GM23338 (cell line): ENCODE measurements around the gene STK24. TPM values are rescaled to one million over a fixed set of nuclear protein-coding genes. Genes with fewer than 3 reads are reported as not detected.

ENCODE experiments used
- ATAC-seq: fragments of 200-7000 bp; cut with Tn5 transposase; 3 replicates; pipeline ENCODE4 v1.9.1; 2020
- DNase-seq: peaks from one replicate; pipeline ENCODE4 v3.0.0-alpha.2; 2015; ENCODE audit warnings: low spot score
- H2AFZ ChIP-seq: fragments of 200-600 bp; sonication (generic); 2 replicates; pipeline ENCODE4 v1.8.0; 2016; ENCODE audit warnings: antibody characterized with exemption, mild to moderate bottlenecking, moderate library complexity
- H3F3A ChIP-seq: fragments of 200-600 bp; sonication (generic); replicated peaks from 2 replicates; pipeline ENCODE4 v1.8.0; 2017; ENCODE audit warnings: antibody characterized with exemption, mixed run types, low read depth
- H3K27ac ChIP-seq: fragments of 200-600 bp; sonication (generic); 2 replicates; pipeline ENCODE4 v1.6.1; 2016; ENCODE audit warnings: low read depth
- H3K27me3 ChIP-seq: fragments of 200-600 bp; sonication (generic); 2 replicates; pipeline ENCODE4 v1.8.0; 2016; ENCODE audit warnings: mild to moderate bottlenecking, mixed run types, moderate library complexity; ENCODE audit not compliant: insufficient read depth
- H3K36me3 ChIP-seq: fragments of 200-600 bp; sonication (generic); 2 replicates; pipeline ENCODE4 v1.8.0; 2016; ENCODE audit warnings: mild to moderate bottlenecking; ENCODE audit not compliant: insufficient read depth
- H3K4me1 ChIP-seq: fragments of 200-600 bp; sonication (generic); 2 replicates; pipeline ENCODE4 v1.8.0; 2016; ENCODE audit warnings: mild to moderate bottlenecking, moderate library complexity; ENCODE audit not compliant: insufficient read depth
- H3K4me2 ChIP-seq: fragments of 200-600 bp; sonication (generic); 2 replicates; pipeline ENCODE4 v1.7.1; 2017; ENCODE audit warnings: mixed run types
- H3K4me3 ChIP-seq: fragments of 200-600 bp; sonication (generic); 2 replicates; pipeline ENCODE4 v1.6.1; 2016; ENCODE audit warnings: mixed run types
- H3K79me2 ChIP-seq: fragments of 200-600 bp; sonication (generic); replicated peaks from 2 replicates; pipeline ENCODE4 v1.8.0; 2017; ENCODE audit warnings: mild to moderate bottlenecking; ENCODE audit not compliant: insufficient read depth
- H3K9me2 ChIP-seq: fragments of 200-600 bp; sonication (generic); 2 replicates; pipeline ENCODE4 v1.8.0; 2017; ENCODE audit not compliant: insufficient read depth
- H4K20me1 ChIP-seq: fragments of 200-600 bp; sonication (generic); replicated peaks from 2 replicates; pipeline ENCODE4 v1.8.0; 2017; ENCODE audit warnings: mild to moderate bottlenecking; ENCODE audit not compliant: insufficient read depth
- H3K27ac Mint-ChIP-seq: 2 replicates; pipeline ENCODE4 v1.8.0; 2020; ENCODE audit warnings: inconsistent platforms, mild to moderate bottlenecking, moderate library complexity, mixed read lengths
- H3K27me3 Mint-ChIP-seq: 3 replicates; pipeline ENCODE4 v1.8.0; 2022; ENCODE audit warnings: low read depth, mild to moderate bottlenecking, moderate library complexity, mixed read lengths, inconsistent platforms; ENCODE audit not compliant: insufficient read depth, poor library complexity
- H3K36me3 Mint-ChIP-seq: 3 replicates; pipeline ENCODE4 v1.8.0; 2021; ENCODE audit warnings: low read depth, mild to moderate bottlenecking, inconsistent platforms, moderate library complexity, mixed read lengths
- H3K4me1 Mint-ChIP-seq: 3 replicates; pipeline ENCODE4 v1.8.0; 2020; ENCODE audit warnings: mild to moderate bottlenecking, inconsistent platforms, mixed read lengths
- H3K4me3 Mint-ChIP-seq: 3 replicates; pipeline ENCODE4 v1.8.0; 2021; ENCODE audit warnings: moderate library complexity, mild to moderate bottlenecking, inconsistent platforms, mixed read lengths
- H3K9me3 Mint-ChIP-seq: 3 replicates; pipeline ENCODE4 v1.8.0; 2020; ENCODE audit warnings: moderate library complexity, mild to moderate bottlenecking, inconsistent platforms, mixed read lengths
- CREB1 ChIP-seq: fragments of 250-450 bp; sonication (Bioruptor Pico); IDR thresholded peaks from 2 replicates; pipeline ENCODE4 v1.5.0; 2020; ENCODE audit warnings: low read depth, mild to moderate bottlenecking, moderate library complexity
- CTCF ChIP-seq, 2 experiments: fragments of 200-600 bp in 1 of 2; sonication (generic) in 1 of 2; conservative IDR thresholded peaks; 2 replicates each; pipeline versions ENCODE4 v1.5.1 to v1.6.1; 2016 to 2017; ENCODE audit warnings: antibody characterized with exemption in 2 of 2, low read depth in 2 of 2, mild to moderate bottlenecking in 2 of 2, moderate library complexity in 1 of 2
- ETS1 ChIP-seq: IDR thresholded peaks from 2 replicates; pipeline ENCODE4 v1.6.1; 2016; ENCODE audit warnings: antibody characterized with exemption
- EZH2 ChIP-seq: fragments of 200-600 bp; sonication (generic); IDR thresholded peaks from one replicate; pipeline ENCODE4 v1.8.0; 2017; ENCODE audit warnings: antibody characterized with exemption, mild to moderate bottlenecking, low read depth; ENCODE audit not compliant: unreplicated experiment
- EZH2phosphoT487 ChIP-seq: fragments of 200-600 bp; sonication (generic); IDR thresholded peaks from one replicate; pipeline ENCODE4 v1.8.1; 2018; ENCODE audit warnings: antibody characterized with exemption; ENCODE audit not compliant: unreplicated experiment
- JUNB ChIP-seq: IDR thresholded peaks from one replicate; pipeline ENCODE4 v1.6.1; 2016; ENCODE audit warnings: antibody characterized with exemption; ENCODE audit not compliant: unreplicated experiment
- NANOG ChIP-seq: IDR thresholded peaks from 2 replicates; pipeline ENCODE4 v1.6.1; 2016; ENCODE audit warnings: antibody characterized with exemption, borderline replicate concordance
- POLR2AphosphoS5 ChIP-seq: IDR thresholded peaks from 2 replicates; pipeline ENCODE4 v1.6.1; 2016; ENCODE audit warnings: antibody characterized with exemption, low read depth
- REST ChIP-seq: IDR thresholded peaks from one replicate; pipeline ENCODE4 v1.6.1; 2018; ENCODE audit warnings: antibody characterized with exemption; ENCODE audit not compliant: unreplicated experiment
- STAT1 ChIP-seq: IDR thresholded peaks from one replicate; pipeline ENCODE4 v1.6.1; 2016; ENCODE audit warnings: antibody characterized with exemption; ENCODE audit not compliant: unreplicated experiment
- ZNF114 ChIP-seq: fragments of 250-450 bp; sonication (Bioruptor Pico); IDR thresholded peaks from 2 replicates; pipeline ENCODE4 v1.5.0; 2020; ENCODE audit warnings: mild to moderate bottlenecking, moderate library complexity
- ZNF331 ChIP-seq: fragments of 250-450 bp; sonication (Bioruptor Pico); IDR thresholded peaks from 2 replicates; pipeline ENCODE4 v1.5.0; 2020; ENCODE audit warnings: low read depth, mild to moderate bottlenecking, moderate library complexity
- ZNF462 ChIP-seq: fragments of 250-450 bp; sonication (Bioruptor Pico); IDR thresholded peaks from 2 replicates; pipeline ENCODE4 v1.5.0; 2020; ENCODE audit warnings: mild to moderate bottlenecking, moderate library complexity
- polyA plus RNA-seq: library from polyadenylated mRNA; unstranded; fragments of >200 nt; fragmentation: Nextera tagmentation; extraction: Ambion mirVana; gene quantifications from 2 replicates; pipeline ENCODE4 v1.2.1, GENCODE V29; 2016
- total RNA-seq: library from RNA; depleted of rRNA; stranded (reverse); fragments of >200 nt; shearing (Covaris generic); gene quantifications from 2 replicates; pipeline ENCODE4 v1.2.3, GENCODE V29; 2014

The STK24 gene
- total and polyA plus RNA-seq, 2 experiments from 2014 or later, result 56.5 to 144 TPM

DNA sequence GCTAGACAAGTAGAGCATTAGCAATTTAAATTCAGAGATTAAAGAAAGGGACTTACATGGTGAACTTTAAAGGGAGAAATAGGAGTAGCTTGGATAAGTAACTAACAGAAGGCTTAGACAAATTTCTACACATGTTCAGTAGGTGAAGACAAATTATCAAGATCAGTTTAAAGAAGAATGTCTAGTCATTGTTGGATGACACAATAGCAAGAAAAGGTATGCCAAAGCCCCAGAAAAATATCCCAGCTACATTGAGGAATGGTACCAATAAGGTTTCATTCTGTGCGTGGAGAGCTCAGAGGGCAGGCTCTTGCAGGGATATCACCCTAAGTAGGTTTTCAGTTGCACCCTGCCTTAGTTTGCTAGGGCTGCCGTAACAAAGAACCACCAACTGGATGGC lies 3.5 kb upstream of the STK24 start:
- Histone ChIP-seq H3K36me3 (no peaks in the 10 kb centered on the region), H3K9me2 (no peaks in the 10 kb centered on the region), H3F3A (0 out of 2 replicates have a peak, but pooled peaks cover 5% of the 10 kb centered on the region), H3K79me2 (peaks cover 11% of the 10 kb centered on the region), H2AFZ (no peak overlapping the region), H3K4me2 (no peak overlapping the region), H4K20me1 (peaks cover 5% of the 10 kb centered on the region), H3K27me3 (no peaks in the 10 kb centered on the region), H3K27ac (no peak overlapping the region), H3K4me1 (peaks cover 18% of the 10 kb centered on the region), H3K4me3 (no peak overlapping the region)
- Mint-ChIP-seq H3K27ac (no peak overlapping the region), H3K4me3 (no peak overlapping the region), H3K4me1 (peaks cover 18% of the 10 kb centered on the region), H3K27me3 (peaks cover 4% of the 10 kb centered on the region), H3K9me3 (no peaks in the 10 kb centered on the region), H3K36me3 (peaks cover under 1% of the 10 kb centered on the region; the same call in 1 of the 3 replicates)
- no peak for TF ChIP-seq CREB1
- TF ChIP-seq EZH2, result no peak
- no peak for TF ChIP-seq STAT1
- TF ChIP-seq NANOG, result no peak
- TF ChIP-seq CTCF (conservative IDR thresholded peaks at IDR 0.05; ENCODE audit: low read depth in 2 of 2), result no peak
- TF ChIP-seq EZH2phosphoT487, result no peak
- no peak for TF ChIP-seq POLR2AphosphoS5
- TF ChIP-seq REST, result no peak
- no peak for TF ChIP-seq ZNF331 (CRISPR knock-in tag)
- TF ChIP-seq ETS1, result no peak
- no peak for TF ChIP-seq ZNF462 (CRISPR knock-in tag)
- TF ChIP-seq ZNF114 (CRISPR knock-in tag), result no peak
- no peak for TF ChIP-seq JUNB
- no peak for ATAC-seq
- no peak for DNase-seq
